Measurements from ENCODE around the gene ZNF280C. TPM values are rescaled to one million over a fixed set of nuclear protein-coding genes. Genes with fewer than 3 reads are reported as not detected.

Gene ZNF280C
- total RNA-seq, 1 donor from 2014 or later, result 5.1 TPM

DNA sequence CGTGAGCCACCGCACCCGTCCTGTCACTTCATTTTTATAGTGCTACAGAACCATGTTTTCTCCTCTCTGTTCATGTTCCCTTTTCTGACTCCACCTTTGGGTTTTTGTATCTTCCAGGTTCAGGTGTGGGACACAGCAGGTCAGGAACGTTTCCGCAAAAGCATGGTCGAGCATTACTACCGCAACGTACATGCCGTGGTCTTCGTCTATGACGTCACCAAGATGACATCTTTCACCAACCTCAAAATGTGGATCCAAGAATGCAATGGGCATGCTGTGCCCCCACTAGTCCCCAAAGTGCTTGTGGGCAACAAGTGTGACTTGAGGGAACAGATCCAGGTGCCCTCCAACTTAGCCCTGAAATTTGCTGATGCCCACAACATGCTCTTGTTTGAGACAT lies 84.5 kb downstream of the ZNF280C start:
- TF ChIP-seq, protein P1, sequence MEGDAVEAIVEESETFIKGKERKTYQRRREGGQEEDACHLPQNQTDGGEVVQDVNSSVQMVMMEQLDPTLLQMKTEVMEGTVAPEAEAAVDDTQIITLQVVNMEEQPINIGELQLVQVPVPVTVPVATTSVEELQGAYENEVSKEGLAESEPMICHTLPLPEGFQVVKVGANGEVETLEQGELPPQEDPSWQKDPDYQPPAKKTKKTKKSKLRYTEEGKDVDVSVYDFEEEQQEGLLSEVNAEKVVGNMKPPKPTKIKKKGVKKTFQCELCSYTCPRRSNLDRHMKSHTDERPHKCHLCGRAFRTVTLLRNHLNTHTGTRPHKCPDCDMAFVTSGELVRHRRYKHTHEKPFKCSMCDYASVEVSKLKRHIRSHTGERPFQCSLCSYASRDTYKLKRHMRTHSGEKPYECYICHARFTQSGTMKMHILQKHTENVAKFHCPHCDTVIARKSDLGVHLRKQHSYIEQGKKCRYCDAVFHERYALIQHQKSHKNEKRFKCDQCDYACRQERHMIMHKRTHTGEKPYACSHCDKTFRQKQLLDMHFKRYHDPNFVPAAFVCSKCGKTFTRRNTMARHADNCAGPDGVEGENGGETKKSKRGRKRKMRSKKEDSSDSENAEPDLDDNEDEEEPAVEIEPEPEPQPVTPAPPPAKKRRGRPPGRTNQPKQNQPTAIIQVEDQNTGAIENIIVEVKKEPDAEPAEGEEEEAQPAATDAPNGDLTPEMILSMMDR (IDR thresholded peaks at IDR 0.05), result no peak
- no peak for ATAC-seq
- intact Hi-C loops (cut with DNase I), result no loop called here

DNA sequence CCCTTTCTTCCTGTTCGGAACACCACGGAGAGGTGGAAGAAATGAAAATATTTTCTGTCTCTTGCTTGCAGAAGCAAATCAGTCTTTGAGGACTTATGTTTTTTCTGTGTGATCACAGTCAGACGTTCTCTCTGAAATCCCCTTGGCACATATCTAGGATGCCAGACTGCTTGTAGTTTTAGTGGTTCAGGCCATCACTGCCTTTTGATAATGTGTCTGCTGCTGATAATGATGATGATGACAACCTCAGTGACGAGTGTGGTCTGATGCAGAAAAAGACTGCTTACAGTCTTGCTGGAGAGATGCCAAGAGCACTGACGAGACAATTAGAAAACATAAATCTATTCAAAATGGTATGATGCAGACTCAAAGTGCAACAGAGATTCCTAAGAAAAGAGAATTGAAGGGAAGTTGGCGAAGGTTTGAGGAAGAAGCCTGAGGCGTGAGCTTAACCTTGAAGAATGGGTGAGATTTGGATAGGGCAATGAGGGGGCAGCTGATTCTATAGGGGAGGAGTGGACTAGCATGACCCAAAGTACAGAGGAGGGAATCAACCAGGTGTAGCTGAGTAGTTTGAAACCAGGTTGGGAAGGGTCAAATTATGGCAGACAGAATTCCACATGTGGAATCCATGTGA lies 89.0 kb downstream of the ZNF280C start:
- intact Hi-C loops (cut with DNase I), result no loop called here
- no peaks in the 10 kb centered on the region for H3K36me3 ChIP-seq
- no peak for ATAC-seq

More for the DNA sequence above, 84.5 kb downstream of the ZNF280C start:
- Histone ChIP-seq H3K36me3 (no peaks in the 10 kb centered on the region), H3K27me3 (no peaks in the 10 kb centered on the region), H3K4me1 (no peaks in the 10 kb centered on the region), H3K9me3 (no peaks in the 10 kb centered on the region), H3K27ac (no peak overlapping the region), H3K4me3 (no peak overlapping the region)
- no peak for DNase-seq

DNA sequence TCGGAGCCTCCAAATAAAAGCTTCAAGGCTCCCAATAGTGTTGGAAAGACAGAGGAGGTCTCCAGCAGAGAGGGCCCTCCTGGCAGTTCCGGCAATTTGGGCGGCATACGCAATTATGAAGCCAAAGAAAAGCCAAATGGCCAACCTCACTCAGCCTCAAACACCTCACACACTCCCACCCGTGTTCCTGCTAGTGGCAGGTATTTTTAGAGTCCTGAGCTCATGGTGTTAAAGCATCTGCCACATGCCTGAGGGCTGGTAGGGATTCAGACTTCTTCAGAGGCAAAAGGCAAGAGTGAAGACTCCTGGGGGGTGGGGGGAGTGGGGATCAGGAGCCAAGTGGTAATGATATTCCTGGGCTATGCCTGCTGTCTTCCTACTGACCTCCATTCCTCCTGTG lies 89.5 kb downstream of the ZNF280C start:
- no peak overlapping the region for H3K4me3 ChIP-seq
- TF ChIP-seq, protein P1 (IDR thresholded peaks at IDR 0.05), result no peak
- no peaks in the 10 kb centered on the region for H3K36me3 ChIP-seq
- H3K27me3 ChIP-seq, result no peaks in the 10 kb centered on the region
- H3K9me3 ChIP-seq, result no peaks in the 10 kb centered on the region
- intact Hi-C loops (cut with DNase I), result no loop called here
- DNase-seq (no peak), ATAC-seq (no peak)
- no peak overlapping the region for H3K27ac ChIP-seq
- H3K4me1 ChIP-seq, result peaks cover 4% of the 10 kb centered on the region

More for the DNA sequence above, 89.0 kb downstream of the ZNF280C start:
- no peaks in the 10 kb centered on the region for H3K27me3 ChIP-seq
- DNase-seq, result no peak
- no peaks in the 10 kb centered on the region for H3K9me3 ChIP-seq
- H3K4me3 ChIP-seq, result no peak overlapping the region
- TF ChIP-seq, protein P1 (IDR thresholded peaks at IDR 0.05), result no peak
- no peaks in the 10 kb centered on the region for H3K4me1 ChIP-seq
- no peak overlapping the region for H3K27ac ChIP-seq

DNA sequence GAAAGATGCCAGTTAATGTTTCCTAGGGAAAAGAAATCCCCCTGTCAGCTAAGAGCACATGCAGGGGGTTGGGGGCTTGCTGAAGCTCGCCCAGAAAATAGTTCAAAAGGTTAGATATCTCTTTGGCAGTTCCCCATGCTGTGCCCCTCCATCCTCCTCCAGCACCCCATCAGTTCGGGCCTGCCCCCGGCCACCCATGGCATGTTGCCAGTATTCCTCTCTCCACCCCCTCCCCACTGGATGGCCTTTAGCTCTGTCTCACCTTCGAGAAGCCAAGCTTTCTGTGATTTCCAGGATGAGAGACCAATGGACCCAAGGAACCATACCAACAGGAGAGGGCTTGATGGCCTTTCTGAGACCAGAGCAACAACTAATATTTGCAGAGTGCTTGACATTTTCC lies 91.8 kb downstream of the ZNF280C start:
- Histone ChIP-seq H3K27ac (no peak overlapping the region), H3K4me1 (peaks cover 10% of the 10 kb centered on the region), H3K4me3 (no peak overlapping the region), H3K9me3 (no peaks in the 10 kb centered on the region), H3K36me3 (no peaks in the 10 kb centered on the region), H3K27me3 (no peaks in the 10 kb centered on the region)
- TF ChIP-seq, protein P1 (IDR thresholded peaks at IDR 0.05), result no peak
- no peak for ATAC-seq
- intact Hi-C loops (cut with DNase I), result no loop called here
- DNase-seq, result no peak

DNA sequence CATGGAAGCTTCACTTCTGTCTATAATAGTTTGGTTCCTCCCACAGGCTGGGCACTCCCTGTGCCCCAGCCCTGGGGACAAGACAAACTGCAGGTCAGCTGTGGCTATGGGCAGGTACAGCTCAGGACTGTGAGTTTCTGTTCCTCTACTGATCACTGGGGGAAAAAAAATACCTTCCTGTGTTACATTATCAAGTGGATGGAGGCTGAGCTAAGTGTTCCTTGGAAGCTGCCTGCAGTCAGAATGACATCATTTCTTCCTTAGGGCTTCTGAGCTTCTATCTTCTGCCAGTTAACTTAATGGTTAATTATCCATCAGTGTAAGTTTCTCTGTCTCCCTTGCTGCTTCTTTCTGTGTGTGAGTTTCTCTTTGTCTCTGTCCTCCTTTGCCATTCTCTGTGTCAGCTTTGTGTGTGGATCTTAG lies 92.3 kb downstream of the ZNF280C start:
- no peak overlapping the region for H3K27ac ChIP-seq
- no peak overlapping the region for H3K4me3 ChIP-seq
- no peaks in the 10 kb centered on the region for H3K27me3 ChIP-seq
- no peak for DNase-seq
- no peaks in the 10 kb centered on the region for H3K9me3 ChIP-seq
- TF ChIP-seq, protein P1 (IDR thresholded peaks at IDR 0.05), result no peak
- peaks cover 10% of the 10 kb centered on the region for H3K4me1 ChIP-seq
- intact Hi-C loops (cut with DNase I), result no loop called here
- H3K36me3 ChIP-seq, result no peaks in the 10 kb centered on the region
- no peak for ATAC-seq

DNA sequence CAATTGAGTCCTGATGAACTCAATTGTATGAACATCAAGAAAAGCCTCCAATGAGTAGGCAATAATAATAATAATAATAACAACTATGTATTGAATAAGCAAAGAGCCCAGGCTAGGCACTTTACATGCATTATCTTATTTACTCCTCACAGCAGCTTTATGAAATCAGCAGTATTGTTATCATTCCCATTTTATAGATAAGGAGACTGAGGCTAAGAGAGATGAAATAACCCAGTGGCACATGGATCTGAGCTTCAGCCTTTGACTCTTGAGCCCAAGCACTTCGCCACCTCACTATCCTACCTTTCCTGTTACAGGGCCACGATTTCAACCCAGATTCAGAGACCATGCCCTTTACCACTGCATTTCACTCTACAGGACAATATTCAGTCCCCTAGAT lies 93.8 kb downstream of the ZNF280C start:
- H3K4me1 ChIP-seq, result peaks cover 10% of the 10 kb centered on the region
- no peak overlapping the region for H3K27ac ChIP-seq
- DNase-seq, result no peak
- TF ChIP-seq, protein P1 (IDR thresholded peaks at IDR 0.05), result no peak
- no peak for ATAC-seq
- H3K36me3 ChIP-seq, result no peaks in the 10 kb centered on the region
- H3K27me3 ChIP-seq, result no peaks in the 10 kb centered on the region
- H3K9me3 ChIP-seq, result no peaks in the 10 kb centered on the region
- intact Hi-C loops (cut with DNase I), result no loop called here
- H3K4me3 ChIP-seq, result no peak overlapping the region
